Measurements from ENCODE around the gene UGGT1.
"Not testable (repeated sequence)": the region's sequence is repeated elsewhere in the genome, so short reads cannot be mapped to it uniquely, and the experiment has no call there.

UGGT1 gene

GRCh38 chr2:128177315-128177714 is 86.3 kb downstream of the UGGT1 start:
- no peak for DNase-seq

- no peak for DNase-seq
Measured at GRCh38 chr2:128178149-128178649, 87.2 kb downstream of the UGGT1 start.

GRCh38 chr2:128178650-128179460 is 87.9 kb downstream of the UGGT1 start:
- no peak for DNase-seq

- no peak for DNase-seq
Measured at GRCh38 chr2:128179461-128179755, 88.4 kb downstream of the UGGT1 start.

GRCh38 chr2:128180031-128180430 is 89.0 kb downstream of the UGGT1 start:
- no peak for DNase-seq

- no peak for DNase-seq
Measured at GRCh38 chr2:128185576-128185975, 94.6 kb downstream of the UGGT1 start.

GRCh38 chr2:128187032-128187654 is 96.1 kb downstream of the UGGT1 start:
- no peak for DNase-seq

GRCh38 chr2:128195435-128195984 is 104.5 kb downstream of the UGGT1 start:
- no peak for DNase-seq

- no peak for DNase-seq
Measured at GRCh38 chr2:128196026-128196425, 105.0 kb downstream of the UGGT1 start.

GRCh38 chr2:128196471-128196931 is 105.5 kb downstream of the UGGT1 start:
- no peak for DNase-seq

- no peak for DNase-seq
Measured at GRCh38 chr2:128197059-128197458, 106.1 kb downstream of the UGGT1 start.

GRCh38 chr2:128198656-128199055 is 107.7 kb downstream of the UGGT1 start:
- DNase-seq = no peak

- no peak for DNase-seq
Measured at GRCh38 chr2:128199141-128199540, 108.1 kb downstream of the UGGT1 start.

- DNase-seq = no peak
Measured at GRCh38 chr2:128202791-128203190, 111.8 kb downstream of the UGGT1 start.

GRCh38 chr2:128206245-128206644 is 115.2 kb downstream of the UGGT1 start:
- DNase-seq = no peak

- no peak for DNase-seq
Measured at GRCh38 chr2:128208023-128208422, 117.0 kb downstream of the UGGT1 start.

GRCh38 chr2:128208631-128209324 is 117.8 kb downstream of the UGGT1 start:
- DNase-seq = not testable (repeated sequence)

- no peak for DNase-seq
Measured at GRCh38 chr2:128214251-128214650, 123.3 kb downstream of the UGGT1 start.

GRCh38 chr2:128214866-128215460 is 124.0 kb downstream of the UGGT1 start:
- DNase-seq = no peak

GRCh38 chr2:128215897-128216642 is 125.1 kb downstream of the UGGT1 start:
- DNase-seq = no peak

- DNase-seq = no peak
Measured at GRCh38 chr2:128217671-128218070, 126.7 kb downstream of the UGGT1 start.

- DNase-seq = no peak
Measured at GRCh38 chr2:128219891-128220290, 128.9 kb downstream of the UGGT1 start.

Measured in activated CD8-positive, alpha-beta memory T cell treated with anti-CD3 and anti-CD28 coated beads, Interleukin-2, amount 50 U/mL, for 48 hours (primary cell).